ENCODE data around the gene SPAG5.

- TF ChIP-seq CTCF (conservative IDR thresholded peaks at IDR 0.05), result no peak
- TF ChIP-seq ZFX (IDR thresholded peaks at IDR 0.05), result no peak
Observed at GRCh38 chr17:28598389-28598788, 436 bp downstream of the SPAG5 start.
